Smooth muscle cell (in vitro differentiated cells): ENCODE results near the gene CCDC57. TPM values are rescaled to one million over a fixed set of nuclear protein-coding genes. Genes with fewer than 3 reads are reported as not detected.

Experiments
- DNase-seq: peaks from one replicate; lab custom pipeline; 2025; ENCODE audit not compliant: unreplicated experiment; lab: John Stamatoyannopoulos, UW
- H2AFZ ChIP-seq: fragments of 200-600 bp; sonication (generic); 2 replicates; pipeline ENCODE4 v1.6.0; 2016; ENCODE audit warnings: antibody characterized with exemption, low read depth, mild to moderate bottlenecking
- H3F3A ChIP-seq: fragments of 200-600 bp; sonication (generic); 2 replicates; pipeline ENCODE4 v1.6.0; 2017; ENCODE audit warnings: antibody characterized with exemption, low read depth
- H3K27ac ChIP-seq: fragments of 200-600 bp; sonication (generic); 2 replicates; pipeline ENCODE4 v1.5.1; 2016; ENCODE audit warnings: low read depth, mild to moderate bottlenecking
- H3K27me3 ChIP-seq: fragments of 200-600 bp; sonication (generic); 2 replicates; pipeline ENCODE4 v1.6.1; 2016; ENCODE audit warnings: low read depth, mild to moderate bottlenecking
- H3K36me3 ChIP-seq: fragments of 200-600 bp; sonication (generic); 2 replicates; pipeline ENCODE4 v1.5.1; 2016; ENCODE audit warnings: low read depth
- H3K4me1 ChIP-seq: fragments of 200-600 bp; sonication (generic); 2 replicates; pipeline ENCODE4 v1.5.1; 2016; ENCODE audit warnings: low read depth
- H3K4me2 ChIP-seq: fragments of 200-600 bp; sonication (generic); 2 replicates; pipeline ENCODE4 v1.6.0; 2016; ENCODE audit warnings: mild to moderate bottlenecking
- H3K4me3 ChIP-seq: fragments of 200-600 bp; sonication (generic); 2 replicates; pipeline ENCODE4 v1.5.1; 2016; ENCODE audit warnings: mild to moderate bottlenecking
- H3K79me2 ChIP-seq: fragments of 200-600 bp; sonication (generic); 2 replicates; pipeline ENCODE4 v1.6.0; 2016; ENCODE audit warnings: low read depth, mild to moderate bottlenecking
- H3K9ac ChIP-seq: fragments of 200-600 bp; sonication (generic); 2 replicates; pipeline ENCODE4 v1.6.0; 2016; ENCODE audit warnings: low read depth
- H3K9me3 ChIP-seq: fragments of 200-600 bp; sonication (generic); replicated peaks from 2 replicates; pipeline ENCODE4 v1.5.1; 2016; ENCODE audit warnings: low read depth
- H4K20me1 ChIP-seq: fragments of 200-600 bp; sonication (generic); 2 replicates; pipeline ENCODE4 v1.6.0; 2016; ENCODE audit warnings: low read depth
- CTCF ChIP-seq: fragments of 200-600 bp; sonication (generic); IDR thresholded peaks from 2 replicates; pipeline ENCODE4 v1.5.1; 2017; ENCODE audit warnings: borderline replicate concordance, mild to moderate bottlenecking, antibody characterized with exemption; ENCODE audit not compliant: insufficient read depth, poor library complexity, severe bottlenecking
- WGBS: methylation state at CpG from one replicate; pipeline ENCODE4 v1.1.7; 2016; ENCODE audit warnings: low lambda C conversion rate; 5-methylcytosine and 5-hydroxymethylcytosine counted together
- polyA plus RNA-seq: library from polyadenylated mRNA; unstranded; fragments of >200 nt; fragmentation: Nextera tagmentation; extraction: Ambion mirVana; gene quantifications from 2 replicates; pipeline ENCODE4 v1.2.1, GENCODE V29; 2016
- total RNA-seq: library from RNA; depleted of rRNA; stranded (reverse); fragments of >200 nt; gene quantifications from 2 replicates; pipeline ENCODE4 v1.2.3, GENCODE V29; 2014

The CCDC57 gene
- total and polyA plus RNA-seq, 2 experiments from 2014 or later, result 18.3 to 23.1 TPM

GRCh38 chr17:82098169-82098938 lies 114.3 kb downstream of the CCDC57 start, which contains the start of gene FASN:
TSS of gene FASN (minus strand) at chr17:82098236. CDS start at chr17:82096445, 1,791 bp downstream.
- peak within 1 kb of the TSS; percentile 100 for H3K4me2 ChIP-seq
- H3K27ac ChIP-seq, result peak within 1 kb of the TSS; percentile 78
- peak within 1 kb of the TSS; percentile 86 for H3K9ac ChIP-seq
- no peaks in the 10 kb centered on the region for H3K9me3 ChIP-seq
- H4K20me1 ChIP-seq, result peaks cover 41% of the 10 kb centered on the region
- H3K79me2 ChIP-seq, result peaks cover 45% of the 10 kb centered on the region
- H2AFZ ChIP-seq, result peak within 1 kb of the TSS; percentile 16
- peaks cover 41% of the 10 kb centered on the region for H3K4me1 ChIP-seq
- TF ChIP-seq CTCF, result peak; percentile 44
- peaks cover 10% of the 10 kb centered on the region for H3F3A ChIP-seq
- peak; percentile 89 for DNase-seq
- peak within 1 kb of the TSS; percentile 97 for H3K4me3 ChIP-seq
- no peaks in the 10 kb centered on the region for H3K36me3 ChIP-seq
- H3K27me3 ChIP-seq, result no peaks in the 10 kb centered on the region
- 0% methylated on average over 48 of the region's 124 CpGs for whole genome bisulfite sequencing

DNA sequence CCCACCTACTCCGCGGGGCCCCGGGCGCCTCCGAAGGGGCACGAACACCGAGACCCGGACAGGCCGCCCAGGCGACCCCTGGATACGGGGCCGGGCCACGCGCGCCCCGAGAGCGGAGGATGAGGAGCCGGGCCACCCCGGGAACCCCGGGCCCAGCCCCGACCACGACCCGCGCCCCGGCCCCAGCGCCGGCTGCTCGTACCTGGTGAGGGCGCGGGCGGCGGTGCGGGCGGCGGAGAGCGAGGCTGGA lies 114.8 kb downstream of the CCDC57 start:
- H3F3A ChIP-seq, result peaks cover 10% of the 10 kb centered on the region
- no peaks in the 10 kb centered on the region for H3K27me3 ChIP-seq
- H3K79me2 ChIP-seq, result peaks cover 50% of the 10 kb centered on the region
- H3K36me3 ChIP-seq, result no peaks in the 10 kb centered on the region
- peaks cover 46% of the 10 kb centered on the region for H4K20me1 ChIP-seq
- H3K27ac ChIP-seq, result peak overlapping the region; percentile 78
- H3K4me2 ChIP-seq, result peak overlapping the region; percentile 100
- DNase-seq, result no peak
- WGBS, result 4% methylated on average over 12 of the region's 36 CpGs
- H3K9me3 ChIP-seq, result no peaks in the 10 kb centered on the region
- H2AFZ ChIP-seq, result no peak overlapping the region
- peak overlapping the region; percentile 97 for H3K4me3 ChIP-seq
- H3K9ac ChIP-seq, result peak overlapping the region; percentile 86
- no peak for TF ChIP-seq CTCF
- peaks cover 36% of the 10 kb centered on the region for H3K4me1 ChIP-seq

GRCh38 chr17:82097184-82097918 lies 115.3 kb downstream of the CCDC57 start:
- Histone ChIP-seq H3K9me3 (no peaks in the 10 kb centered on the region), H3K27ac (peak overlapping the region; percentile 78), H3K4me2 (peak overlapping the region; percentile 100), H2AFZ (no peak overlapping the region), H3F3A (peaks cover 10% of the 10 kb centered on the region), H3K36me3 (no peaks in the 10 kb centered on the region), H3K4me3 (peak overlapping the region; percentile 97), H3K4me1 (peaks cover 34% of the 10 kb centered on the region), H3K9ac (peak overlapping the region; percentile 86), H3K27me3 (no peaks in the 10 kb centered on the region), H3K79me2 (peaks cover 53% of the 10 kb centered on the region), H4K20me1 (peaks cover 51% of the 10 kb centered on the region)
- WGBS, result under 1% methylated on average over 59 of the region's 77 CpGs
- no peak for TF ChIP-seq CTCF
- DNase-seq, result peak; percentile 28
